EH (cell line): ENCODE results near the gene ATAD5.
"Not testable (repeated sequence)": the region's sequence is repeated elsewhere in the genome, so short reads cannot be mapped to it uniquely, and the experiment has no call there.

ENCODE experiments used
- DNase-seq: peaks from one replicate; pipeline ENCODE4 v3.0.0-alpha.2; 2015; ENCODE audit warnings: low read depth

ATAD5 gene

DNA sequence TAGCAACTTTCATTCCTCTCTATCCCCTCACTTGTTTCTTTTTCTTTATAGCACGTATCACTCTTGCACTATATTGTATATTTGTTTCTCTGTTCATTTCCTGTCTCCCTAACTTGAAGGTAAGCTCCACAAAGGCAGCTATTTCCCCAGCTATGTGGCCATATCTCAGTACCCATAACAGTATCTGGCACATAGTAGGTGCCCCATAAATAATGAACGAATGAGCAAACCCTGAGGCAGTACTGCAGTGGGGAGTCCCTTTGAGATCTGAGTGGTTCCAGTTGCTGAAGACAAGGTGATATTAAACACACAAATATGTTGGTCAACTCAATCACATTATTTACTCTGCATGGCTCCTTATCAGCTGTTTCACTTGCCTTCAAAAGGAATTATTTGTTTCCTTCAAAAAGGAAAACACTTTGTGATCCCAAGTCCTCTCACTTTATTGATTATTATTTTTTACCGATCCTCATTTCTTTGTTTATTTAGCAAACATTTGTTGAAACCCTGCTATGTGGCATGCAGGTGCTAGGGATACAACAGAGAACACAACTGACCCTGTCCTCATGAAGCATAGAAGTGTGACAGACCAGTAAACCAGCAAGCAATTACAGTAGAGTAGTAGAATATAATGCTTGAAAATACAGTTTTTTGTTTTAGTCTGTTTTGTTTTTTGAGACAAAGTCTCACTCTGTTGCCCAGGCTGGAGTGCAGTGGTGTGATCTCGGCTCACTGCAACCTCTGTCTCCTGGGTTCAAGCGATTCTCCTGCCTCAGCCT is 84.3 kb downstream of the ATAD5 start:
- no peak for DNase-seq

DNA sequence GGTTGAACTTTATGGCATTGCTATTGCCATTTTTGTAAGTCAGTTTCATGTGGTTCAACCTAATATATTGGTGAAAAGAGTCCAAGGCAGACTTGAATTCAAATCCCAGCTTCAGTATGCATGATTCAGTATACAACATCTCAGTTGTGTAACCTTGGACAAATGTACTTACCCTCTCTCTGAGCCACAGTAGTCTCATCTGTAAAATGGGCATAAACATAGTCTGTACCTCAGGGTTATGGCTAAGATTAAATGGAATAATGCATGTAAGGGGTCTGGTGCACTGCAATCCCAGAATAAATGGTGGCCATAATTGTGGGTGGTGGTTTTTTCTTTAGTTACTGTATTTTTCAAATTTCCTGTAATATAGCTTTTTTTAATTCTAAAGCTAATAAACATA is 85.3 kb downstream of the ATAD5 start:
- DNase-seq = no peak

DNA sequence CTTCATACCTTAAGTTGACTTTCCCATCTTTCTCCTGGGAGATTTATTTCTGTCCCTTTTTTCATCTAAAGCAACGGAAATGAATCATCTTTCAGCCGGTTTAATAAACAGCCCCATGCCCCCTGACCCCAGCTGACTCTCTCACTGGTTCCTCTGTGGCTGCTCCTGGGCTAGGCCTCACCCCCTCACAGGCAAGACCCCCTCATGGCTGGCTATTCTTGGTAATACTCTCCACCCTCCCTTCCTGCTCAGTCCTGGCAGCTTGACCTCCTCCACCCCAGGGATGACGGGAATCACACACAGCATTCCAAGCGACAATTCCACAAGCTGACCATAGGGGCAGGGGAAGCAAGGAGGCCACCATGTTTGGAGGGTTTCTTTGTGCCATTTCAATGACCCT is 88.5 kb downstream of the ATAD5 start:
- DNase-seq = peak; percentile 13

- no peak for DNase-seq
Observed at GRCh38 chr17:30920683-30921543, 89.1 kb downstream of the ATAD5 start.

DNA sequence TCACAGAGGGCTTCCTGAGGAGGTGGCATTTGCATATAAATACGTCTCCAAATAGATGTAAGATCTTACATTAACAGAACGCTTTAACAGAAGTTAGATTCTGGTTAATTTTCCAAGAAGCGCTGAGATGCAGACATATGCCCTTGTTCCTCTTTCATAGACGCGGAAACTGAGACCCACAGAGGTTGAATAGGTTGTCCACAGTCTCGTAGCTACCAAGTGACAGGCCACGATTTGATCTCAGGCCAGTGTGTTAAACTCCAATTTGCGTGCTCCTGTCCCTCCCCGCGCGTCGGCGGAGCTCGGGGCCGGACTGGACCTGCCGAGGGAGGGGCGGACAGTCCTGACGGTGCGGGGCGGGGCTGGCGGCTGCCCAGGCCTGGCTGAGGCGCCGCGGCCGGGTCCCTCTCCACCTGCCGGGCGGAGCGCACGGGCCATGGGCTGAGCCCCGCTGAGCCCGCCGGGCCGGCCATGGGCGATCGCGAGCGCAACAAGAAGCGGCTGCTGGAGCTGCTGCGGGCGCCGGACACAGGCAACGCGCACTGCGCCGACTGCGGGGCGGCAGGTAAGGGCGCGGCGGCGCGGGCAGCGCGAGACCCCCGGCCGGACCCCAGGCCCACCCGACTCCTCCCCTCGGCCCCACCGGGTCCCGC is 89.9 kb downstream of the ATAD5 start, which contains the start of gene ADAP2:
Gene ADAP2 (plus strand): TSS at position 402 of the 653 bp plus-strand sequence. CDS start 70 bp downstream, at position 472.
- peak; percentile 10 for DNase-seq

GRCh38 chr17:30922235-30923030 is 90.7 kb downstream of the ATAD5 start:
- peak; percentile 9 for DNase-seq

GRCh38 chr17:30924341-30924740 is 92.6 kb downstream of the ATAD5 start:
- no peak for DNase-seq

DNA sequence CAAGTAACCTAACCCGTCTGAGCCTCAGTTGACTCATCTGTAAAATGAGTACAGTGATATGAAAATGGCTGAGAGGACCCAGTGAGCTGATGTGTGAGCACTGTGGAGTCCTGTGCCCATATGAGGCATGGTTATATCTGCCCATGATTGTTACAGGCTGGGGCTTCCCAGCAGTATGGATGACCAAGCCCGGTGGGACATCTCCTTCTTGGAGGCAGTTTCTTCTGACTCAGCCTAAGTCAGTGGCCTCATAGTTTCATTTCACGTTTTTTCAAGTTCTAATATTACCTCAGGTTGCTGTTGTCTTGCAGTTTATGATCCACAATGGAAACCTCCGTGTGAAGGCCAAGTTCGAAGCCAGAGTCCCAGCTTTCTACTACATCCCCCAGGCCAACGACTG is 94.8 kb downstream of the ATAD5 start:
- DNase-seq = no peak

DNA sequence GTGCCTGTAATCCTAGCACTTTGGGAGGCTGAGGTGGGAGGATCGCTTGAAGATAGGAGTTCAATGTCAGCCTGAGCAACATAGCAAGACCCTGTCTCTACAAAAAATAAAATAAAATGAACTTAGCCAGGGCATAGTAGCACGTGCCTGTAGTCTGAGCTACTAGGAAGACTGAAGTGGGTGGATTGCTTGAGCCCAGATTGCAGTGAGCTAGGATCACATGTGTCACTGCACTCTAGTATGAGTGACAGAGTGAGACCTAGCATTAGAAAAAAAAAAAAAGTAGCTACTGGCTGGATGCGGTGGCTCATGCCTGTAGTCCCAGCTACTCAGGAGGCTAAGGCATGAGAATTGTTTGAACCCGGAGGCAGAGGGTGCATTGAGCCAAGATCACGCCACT is 96.0 kb downstream of the ATAD5 start:
- no peak for DNase-seq

DNA sequence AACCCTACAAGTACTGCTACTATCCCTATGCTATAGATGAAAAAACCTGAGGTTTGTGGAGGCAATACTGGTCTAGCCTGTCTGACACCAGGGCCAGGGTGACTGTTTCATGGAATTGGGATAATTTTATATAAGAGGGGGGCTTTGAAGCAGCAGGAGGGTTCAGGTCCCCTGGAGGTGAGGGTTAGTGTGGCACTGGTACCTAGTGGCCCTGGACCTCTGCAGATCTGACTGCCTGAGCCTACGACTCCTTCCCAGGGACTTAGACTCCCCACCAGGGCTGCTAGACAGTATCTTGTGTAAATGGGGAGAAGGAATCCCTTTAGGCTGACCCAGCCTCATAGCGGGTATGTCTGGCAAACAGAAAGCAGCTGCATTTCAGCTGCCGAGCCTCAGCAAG is 96.8 kb downstream of the ATAD5 start:
- no peak for DNase-seq

DNA sequence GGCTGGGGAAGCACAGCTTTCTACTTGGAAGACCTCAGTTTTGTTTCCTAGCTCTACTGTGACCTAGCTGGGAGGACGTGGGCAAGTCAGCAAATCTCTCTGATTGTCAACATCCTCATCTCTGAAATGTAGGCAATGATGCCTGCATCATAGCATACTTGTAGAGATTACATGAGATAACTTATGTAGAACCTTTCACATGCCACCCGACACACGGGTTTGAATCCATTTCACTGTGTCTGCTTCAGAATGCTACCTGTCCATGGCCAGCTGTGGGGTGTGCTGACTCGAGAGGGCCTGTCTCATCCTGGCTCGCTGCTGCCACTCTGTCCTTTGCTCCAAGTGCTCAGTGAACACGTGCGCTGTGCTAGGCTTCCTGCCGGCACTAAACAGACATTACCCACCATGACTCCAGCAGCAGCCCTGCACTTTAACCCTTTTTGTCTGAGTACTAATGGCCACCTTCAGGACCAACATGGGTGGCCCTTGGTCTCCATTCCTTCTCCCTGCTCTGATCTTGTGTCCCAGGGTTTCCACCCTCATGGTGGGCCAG is 97.4 kb downstream of the ATAD5 start:
- no peak for DNase-seq

DNA sequence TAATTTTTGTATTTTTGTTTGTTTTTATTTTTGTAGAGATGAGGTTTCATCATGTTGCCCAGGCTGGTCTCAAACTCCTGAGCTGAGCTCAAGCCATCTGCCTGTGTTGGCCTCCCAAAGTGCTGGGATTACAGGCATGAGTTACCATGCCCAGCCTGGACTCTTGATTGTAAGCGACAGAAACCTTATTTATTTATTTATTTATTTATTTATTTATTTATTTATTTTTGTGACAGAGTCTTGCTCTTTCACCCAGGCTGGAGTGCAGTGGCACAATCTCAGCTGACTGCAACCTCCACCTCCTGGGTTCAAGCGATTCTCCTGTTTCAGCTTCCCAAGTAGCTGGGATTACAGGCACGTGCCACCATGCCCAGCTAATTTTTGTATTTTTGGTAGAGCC is 98.1 kb downstream of the ATAD5 start:
- DNase-seq = not testable (repeated sequence)

GRCh38 chr17:30930495-30930894 is 98.7 kb downstream of the ATAD5 start:
- DNase-seq = no peak

DNA sequence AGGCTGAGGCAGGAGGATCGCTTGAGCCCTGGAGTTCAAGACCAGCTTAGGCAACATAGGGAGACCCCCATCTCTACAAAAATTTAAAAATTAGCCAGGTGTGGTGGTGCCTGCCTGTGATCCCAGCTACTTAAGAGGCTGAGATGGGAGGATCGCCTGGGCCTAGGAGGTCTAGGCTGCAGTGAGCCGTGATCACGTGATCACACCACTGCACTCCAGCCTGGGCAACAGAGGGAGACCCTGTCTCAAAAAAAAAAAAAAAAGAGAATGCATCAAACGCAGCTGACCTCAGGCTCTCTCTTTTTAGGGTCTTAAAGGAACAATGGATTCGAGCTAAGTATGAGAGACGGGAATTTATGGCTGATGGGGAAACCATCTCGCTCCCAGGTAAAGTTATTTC is 99.8 kb downstream of the ATAD5 start:
- DNase-seq = not testable (repeated sequence)

DNA sequence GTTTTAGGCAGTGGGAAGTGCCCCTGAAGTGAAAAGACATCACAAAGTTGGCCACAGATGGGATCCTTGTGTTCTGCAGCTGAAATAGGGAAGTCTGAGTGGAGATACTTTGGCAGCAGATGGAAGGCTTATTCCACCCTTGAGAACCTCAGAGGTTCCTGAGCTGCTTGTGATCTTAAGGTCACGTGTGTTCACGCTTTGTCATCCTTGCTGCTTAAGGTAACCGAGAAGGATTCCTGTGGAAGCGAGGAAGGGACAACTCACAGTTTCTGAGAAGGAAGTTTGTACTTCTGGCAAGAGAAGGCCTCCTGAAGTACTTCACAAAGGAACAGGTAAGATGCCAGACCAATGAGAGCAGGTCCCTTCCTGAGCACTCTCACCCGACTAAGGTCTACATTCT is 102.2 kb downstream of the ATAD5 start:
- no peak for DNase-seq

DNA sequence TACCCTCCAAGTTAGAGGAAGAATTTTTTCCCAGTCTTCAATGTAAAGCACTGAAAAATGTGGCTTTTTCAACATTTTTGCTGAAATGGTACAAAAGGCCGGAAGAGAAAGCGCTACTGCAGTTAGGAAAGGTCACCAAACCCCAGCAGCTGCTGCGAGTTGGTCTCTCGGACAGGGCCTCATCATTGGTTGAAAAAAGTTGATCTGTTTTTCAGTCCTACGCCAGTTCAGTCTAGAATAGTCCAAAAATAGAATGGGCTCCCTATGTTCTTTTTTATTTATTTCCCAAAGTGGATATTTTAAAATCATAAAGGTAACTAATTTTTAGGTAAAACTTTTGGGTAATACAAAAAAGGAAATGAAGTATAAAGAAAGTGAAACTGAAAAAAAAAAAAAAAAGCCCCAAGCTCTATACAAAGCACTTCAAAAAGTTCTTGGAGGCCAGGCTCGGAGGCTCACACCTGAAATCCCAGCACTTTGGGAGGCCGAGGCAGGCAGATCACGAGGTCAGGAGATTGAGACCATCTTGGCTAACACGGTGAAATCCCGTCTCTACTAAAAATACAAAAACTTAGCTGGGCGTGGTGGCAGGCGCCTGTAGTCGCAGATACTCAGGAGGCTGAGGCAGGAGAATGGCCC is 107.4 kb downstream of the ATAD5 start:
- DNase-seq = no peak

DNA sequence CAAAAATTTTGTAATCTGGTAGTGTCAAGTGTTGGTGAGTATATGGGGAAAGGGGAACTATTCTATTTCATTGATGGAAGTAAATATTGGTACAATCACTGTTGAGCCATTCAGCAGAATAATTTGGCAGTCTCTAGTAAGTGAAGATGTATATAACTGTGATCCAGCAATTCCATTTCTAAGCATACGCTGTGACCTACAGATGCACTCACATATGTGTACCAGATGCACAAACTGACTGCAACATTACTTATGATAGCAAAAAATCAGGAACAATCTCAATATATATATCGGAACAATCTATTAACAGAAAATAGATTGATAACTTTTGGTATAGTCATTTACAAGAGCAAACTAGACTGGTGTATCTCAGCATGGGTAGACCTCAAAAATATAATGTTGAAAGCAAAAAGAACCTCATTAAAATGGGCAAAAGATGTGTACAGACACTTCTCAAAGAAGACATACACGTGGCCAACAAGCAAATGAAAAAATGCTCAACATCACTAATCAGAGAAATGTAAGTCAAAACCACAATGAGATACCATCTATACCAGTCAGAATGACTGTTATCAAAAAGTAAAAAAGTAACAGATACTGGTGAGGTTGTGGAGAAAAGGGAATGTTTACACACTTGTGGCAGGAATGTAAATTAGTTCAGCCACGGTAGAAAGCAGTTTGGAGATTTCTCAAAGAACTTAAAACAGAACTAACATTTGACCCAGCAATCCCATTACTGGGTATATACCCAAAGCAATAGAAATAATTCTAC is 110.7 kb downstream of the ATAD5 start:
- DNase-seq = peak; percentile 67
